Adrenal gland (tissue), 5 donors: ENCODE data around the gene SERGEF.

Source experiments
- CTCF ChIP-seq, 6 experiments: fragments of 450-650 bp in 4 of 6; fragments of 200-600 bp in 2 of 6; sonication (generic) in 1 of 6; IDR thresholded peaks; 1 replicate in 5 of 6; 2 replicates in 1 of 6; pipeline versions ENCODE4 v1.5.1 to v1.8.0; 2016 to 2021; ENCODE audit warnings: antibody characterized with exemption in 6 of 6, mild to moderate bottlenecking in 2 of 6, moderate library complexity in 1 of 6
- POLR2A ChIP-seq, 2 donors: fragments of 450-650 bp; IDR thresholded peaks; one replicate each; pipeline ENCODE4 v1.6.1; 2017; ENCODE audit warnings: antibody characterized with exemption in 2 of 2, mild to moderate bottlenecking in 2 of 2, moderate library complexity in 1 of 2
- donor health status: DM: no; HTN: no; CAD: no.

- TF ChIP-seq CTCF (IDR thresholded peaks at IDR 0.05) (no peak), POLR2A (IDR thresholded peaks at IDR 0.05) (no peak)
Observed at GRCh38 chr11:17921659-17922415, 91.0 kb downstream of the SERGEF start.
